GM12873 (cell line): ENCODE measurements around the gene LIPN.

ENCODE experiments used
- TF ChIP-seq, protein P1 (sequence below): IDR thresholded peaks from 2 replicates; pipeline ENCODE4 v1.5.1; 2012; ENCODE audit warnings: low read depth, mild to moderate bottlenecking, moderate library complexity, low read length, control low read depth; ENCODE audit not compliant: insufficient read depth; ENCODE audit errors: missing control alignments

LIPN gene

DNA sequence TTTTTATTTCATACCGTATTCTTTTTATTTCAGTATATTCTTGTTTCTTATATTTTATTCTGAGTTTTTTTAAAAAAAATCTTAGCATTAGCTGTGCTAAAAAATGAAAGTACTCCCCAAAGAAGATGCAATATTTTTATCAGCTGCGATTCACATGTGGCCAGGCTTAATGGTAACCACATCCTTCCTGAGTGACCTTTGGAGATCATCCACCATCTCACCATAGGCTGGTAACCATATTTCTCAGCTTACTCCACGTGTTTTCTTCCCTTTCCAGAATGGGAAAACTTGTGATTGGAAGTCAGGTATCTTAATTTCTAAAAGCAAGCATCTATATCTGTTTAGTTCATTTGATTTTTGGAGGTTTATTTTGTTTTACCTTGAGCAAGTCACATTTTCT lies 23.9 kb downstream of the LIPN start:
- TF ChIP-seq, protein P1, sequence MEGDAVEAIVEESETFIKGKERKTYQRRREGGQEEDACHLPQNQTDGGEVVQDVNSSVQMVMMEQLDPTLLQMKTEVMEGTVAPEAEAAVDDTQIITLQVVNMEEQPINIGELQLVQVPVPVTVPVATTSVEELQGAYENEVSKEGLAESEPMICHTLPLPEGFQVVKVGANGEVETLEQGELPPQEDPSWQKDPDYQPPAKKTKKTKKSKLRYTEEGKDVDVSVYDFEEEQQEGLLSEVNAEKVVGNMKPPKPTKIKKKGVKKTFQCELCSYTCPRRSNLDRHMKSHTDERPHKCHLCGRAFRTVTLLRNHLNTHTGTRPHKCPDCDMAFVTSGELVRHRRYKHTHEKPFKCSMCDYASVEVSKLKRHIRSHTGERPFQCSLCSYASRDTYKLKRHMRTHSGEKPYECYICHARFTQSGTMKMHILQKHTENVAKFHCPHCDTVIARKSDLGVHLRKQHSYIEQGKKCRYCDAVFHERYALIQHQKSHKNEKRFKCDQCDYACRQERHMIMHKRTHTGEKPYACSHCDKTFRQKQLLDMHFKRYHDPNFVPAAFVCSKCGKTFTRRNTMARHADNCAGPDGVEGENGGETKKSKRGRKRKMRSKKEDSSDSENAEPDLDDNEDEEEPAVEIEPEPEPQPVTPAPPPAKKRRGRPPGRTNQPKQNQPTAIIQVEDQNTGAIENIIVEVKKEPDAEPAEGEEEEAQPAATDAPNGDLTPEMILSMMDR, result no peak

- TF ChIP-seq, protein P1, result no peak
These were observed 26.4 kb downstream of the LIPN start for GRCh38 chr10:88786032-88786770.

GRCh38 chr10:88787463-88787862 lies 27.6 kb downstream of the LIPN start:
- TF ChIP-seq, protein P1, result no peak

DNA sequence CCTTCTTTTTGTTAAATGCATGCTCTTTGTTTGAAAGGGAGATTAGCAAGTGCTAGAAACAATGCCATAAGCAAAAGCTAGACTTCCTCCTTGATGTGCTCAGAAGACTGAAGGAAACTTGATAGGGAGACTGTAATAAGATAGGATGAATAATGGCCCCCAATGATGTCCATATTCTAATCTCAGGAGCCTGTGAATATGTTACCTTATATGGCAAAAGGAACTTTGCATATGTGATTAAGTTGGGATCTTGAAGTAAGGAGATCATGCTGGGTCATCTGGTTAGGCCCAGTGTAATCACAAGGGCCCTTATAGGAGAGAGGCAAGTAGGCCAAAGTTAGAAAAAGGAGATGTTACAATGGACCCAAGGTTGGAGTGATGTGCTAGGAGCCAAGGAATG lies 29.1 kb downstream of the LIPN start:
- TF ChIP-seq, protein P1, result no peak

- TF ChIP-seq, protein P1, result peak; percentile 65
These were observed 32.1 kb downstream of the LIPN start for GRCh38 chr10:88791924-88792323.

DNA sequence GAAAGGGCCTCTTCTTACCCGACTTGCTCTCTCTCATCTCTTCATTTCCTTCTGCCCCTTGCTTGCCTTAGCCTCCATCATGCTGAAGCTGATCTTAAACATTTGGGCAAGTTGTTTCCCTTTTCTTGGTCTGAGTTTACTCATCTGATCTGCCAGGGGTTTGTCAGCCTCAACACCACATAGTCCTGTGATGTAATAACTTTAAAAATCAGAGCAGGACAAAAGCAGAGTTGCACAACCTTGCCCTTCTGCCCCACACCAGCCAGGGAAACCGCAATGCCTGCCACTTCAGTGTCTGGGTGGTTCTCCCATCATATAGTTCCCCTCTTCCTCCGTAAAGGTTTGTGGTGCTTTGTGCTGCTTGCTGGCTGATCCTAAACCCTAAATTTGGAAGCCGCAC lies 32.8 kb downstream of the LIPN start:
- TF ChIP-seq, protein P1, result no peak

DNA sequence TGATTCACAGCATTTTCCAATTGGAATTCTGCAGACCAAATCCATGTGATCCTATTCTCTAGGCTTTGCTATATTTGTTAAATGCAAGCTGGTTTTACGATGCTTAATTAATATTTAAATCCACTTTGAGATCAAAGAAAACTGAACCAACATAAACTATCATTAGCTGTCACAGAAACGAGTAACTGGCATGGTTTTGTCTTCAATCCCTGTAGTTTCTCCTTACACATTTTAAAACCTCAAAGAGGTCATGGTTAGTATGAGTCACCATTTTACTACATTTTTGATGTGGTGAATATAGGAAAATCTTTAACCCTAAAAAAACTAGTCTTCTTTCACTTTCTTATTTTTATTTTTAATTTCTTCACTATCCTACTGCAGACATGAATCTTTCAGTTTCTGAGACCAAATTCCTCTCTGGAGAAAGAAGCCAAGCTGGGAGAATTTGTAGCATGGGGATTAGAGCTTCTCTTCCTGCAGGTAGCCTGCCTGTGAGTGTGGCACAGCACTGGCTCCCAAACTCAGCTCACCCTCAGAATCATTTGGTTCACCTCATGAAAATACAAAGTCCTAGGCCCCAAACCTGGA lies 34.0 kb downstream of the LIPN start:
- TF ChIP-seq, protein P1, result no peak
